ENCODE measurements around the gene MC1R.
A peak's percentile ranks its signal among the peaks of the same experiment; 100 is the strongest.
"Not testable (repeated sequence)": the region's sequence is repeated elsewhere in the genome, so short reads cannot be mapped to it uniquely, and the experiment has no call there.

The MC1R gene

GRCh38 chr16:89918453-89919347, at the start of gene MC1R:
Gene MC1R, plus strand, starts transcription at chr16:89918862. Its CDS starts 397 bp downstream, at chr16:89919259.
- DNase-seq: peak; percentile 57

- no peak for DNase-seq
Observed at GRCh38 chr16:89869911-89870310, 48.8 kb upstream of the MC1R start.

GRCh38 chr16:89870440-89870839, 48.2 kb upstream of the MC1R start:
- no peak for DNase-seq

- DNase-seq: no peak
Observed at GRCh38 chr16:89871895-89872294, 46.8 kb upstream of the MC1R start.

- DNase-seq: peak; percentile 86
Observed at GRCh38 chr16:89873109-89873971, 45.3 kb upstream of the MC1R start, which contains the start of gene TCF25. Gene TCF25, plus strand, starts transcription at chr16:89873592. Its CDS starts 76 bp downstream, at chr16:89873668.

GRCh38 chr16:89873972-89874689, 44.5 kb upstream of the MC1R start:
- DNase-seq: peak; percentile 93

GRCh38 chr16:89879123-89879522, 39.5 kb upstream of the MC1R start:
- DNase-seq: not testable (repeated sequence)

GRCh38 chr16:89880477-89881367, 37.9 kb upstream of the MC1R start:
- DNase-seq: no peak

- DNase-seq: no peak
Observed at GRCh38 chr16:89881368-89881730, 37.3 kb upstream of the MC1R start.

GRCh38 chr16:89883346-89884040, 35.2 kb upstream of the MC1R start:
- no peak for DNase-seq

GRCh38 chr16:89884041-89884421, 34.6 kb upstream of the MC1R start:
- no peak for DNase-seq

GRCh38 chr16:89887243-89887642, 31.4 kb upstream of the MC1R start:
- no peak for DNase-seq

- DNase-seq: no peak
Observed at GRCh38 chr16:89890200-89890599, 28.5 kb upstream of the MC1R start.

- no peak for DNase-seq
Observed at GRCh38 chr16:89890886-89891657, 27.6 kb upstream of the MC1R start.

- no peak for DNase-seq
Observed at GRCh38 chr16:89892055-89892630, 26.5 kb upstream of the MC1R start.

GRCh38 chr16:89892635-89893034, 26.0 kb upstream of the MC1R start:
- no peak for DNase-seq

- no peak for DNase-seq
Observed at GRCh38 chr16:89893642-89894548, 24.8 kb upstream of the MC1R start.

- DNase-seq: no peak
Observed at GRCh38 chr16:89895482-89896250, 23.0 kb upstream of the MC1R start.
